LNCAP (cell line): Measurements from ENCODE around the gene PLBD2.

Source experiments
- TF ChIP-seq, protein P1 (sequence below): fragments of 450-650 bp; IDR thresholded peaks from 2 replicates; pipeline ENCODE4 v1.5.1; 2017; ENCODE audit warnings: mild to moderate bottlenecking

Gene PLBD2

DNA sequence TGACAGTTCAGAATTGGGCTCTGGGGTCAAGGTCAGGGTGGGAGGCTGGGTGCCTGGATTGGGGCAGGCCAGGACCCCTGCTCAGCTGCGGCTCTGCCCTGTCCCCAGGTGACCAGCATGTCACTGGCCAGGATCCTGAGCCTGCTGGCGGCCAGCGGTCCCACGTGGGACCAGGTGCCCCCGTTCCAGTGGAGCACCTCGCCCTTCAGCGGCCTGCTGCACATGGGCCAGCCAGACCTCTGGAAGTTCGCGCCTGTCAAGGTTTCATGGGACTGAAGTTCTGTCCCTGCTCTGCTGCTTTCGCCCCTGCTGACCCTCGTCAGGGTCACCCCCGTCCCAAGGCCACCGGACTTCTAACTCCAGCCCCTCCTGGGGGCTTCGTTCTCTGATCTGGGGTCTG is 30.0 kb downstream of the PLBD2 start:
- TF ChIP-seq, protein P1, sequence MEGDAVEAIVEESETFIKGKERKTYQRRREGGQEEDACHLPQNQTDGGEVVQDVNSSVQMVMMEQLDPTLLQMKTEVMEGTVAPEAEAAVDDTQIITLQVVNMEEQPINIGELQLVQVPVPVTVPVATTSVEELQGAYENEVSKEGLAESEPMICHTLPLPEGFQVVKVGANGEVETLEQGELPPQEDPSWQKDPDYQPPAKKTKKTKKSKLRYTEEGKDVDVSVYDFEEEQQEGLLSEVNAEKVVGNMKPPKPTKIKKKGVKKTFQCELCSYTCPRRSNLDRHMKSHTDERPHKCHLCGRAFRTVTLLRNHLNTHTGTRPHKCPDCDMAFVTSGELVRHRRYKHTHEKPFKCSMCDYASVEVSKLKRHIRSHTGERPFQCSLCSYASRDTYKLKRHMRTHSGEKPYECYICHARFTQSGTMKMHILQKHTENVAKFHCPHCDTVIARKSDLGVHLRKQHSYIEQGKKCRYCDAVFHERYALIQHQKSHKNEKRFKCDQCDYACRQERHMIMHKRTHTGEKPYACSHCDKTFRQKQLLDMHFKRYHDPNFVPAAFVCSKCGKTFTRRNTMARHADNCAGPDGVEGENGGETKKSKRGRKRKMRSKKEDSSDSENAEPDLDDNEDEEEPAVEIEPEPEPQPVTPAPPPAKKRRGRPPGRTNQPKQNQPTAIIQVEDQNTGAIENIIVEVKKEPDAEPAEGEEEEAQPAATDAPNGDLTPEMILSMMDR = no peak

DNA sequence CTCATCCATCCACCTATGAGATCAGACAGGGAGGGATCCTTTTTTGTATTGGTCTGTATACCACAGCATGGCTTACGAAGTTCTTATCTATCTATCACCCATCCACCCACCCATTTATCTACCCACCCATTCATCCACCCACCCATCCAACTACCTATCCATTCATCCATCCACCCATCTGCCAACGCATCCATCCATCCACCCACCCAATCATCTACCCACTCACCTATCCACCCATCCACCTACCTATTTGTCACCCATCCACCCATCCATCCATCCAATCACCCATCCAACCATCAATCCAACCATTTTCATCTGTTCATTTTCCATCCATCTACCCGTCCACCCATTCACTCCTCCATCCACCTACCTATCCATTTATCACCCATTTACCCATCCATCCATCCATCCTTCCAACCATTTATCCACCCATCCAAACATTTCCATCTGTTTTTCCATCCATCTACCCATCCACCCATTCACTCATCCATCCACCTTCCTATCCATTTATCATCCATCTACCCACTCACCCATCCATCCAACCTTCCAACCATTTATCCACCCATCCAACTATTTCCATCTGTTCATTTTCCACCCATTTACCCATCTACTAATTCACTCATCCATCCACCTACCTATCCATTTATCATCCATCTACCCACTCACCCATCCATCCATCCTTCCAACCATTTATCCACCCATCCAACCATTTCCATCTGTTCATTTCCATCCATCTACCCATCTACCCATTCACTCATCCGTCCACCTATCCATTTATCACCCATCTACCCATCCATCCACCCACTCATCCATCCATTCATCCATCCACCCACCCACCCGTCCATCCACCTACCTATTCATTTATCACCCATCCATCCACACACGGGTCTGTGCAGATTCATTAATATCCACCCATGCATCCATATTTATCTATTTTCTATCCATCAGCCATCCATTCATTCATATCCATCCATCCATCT is 32.0 kb downstream of the PLBD2 start:
- TF ChIP-seq, protein P1 = no peak

DNA sequence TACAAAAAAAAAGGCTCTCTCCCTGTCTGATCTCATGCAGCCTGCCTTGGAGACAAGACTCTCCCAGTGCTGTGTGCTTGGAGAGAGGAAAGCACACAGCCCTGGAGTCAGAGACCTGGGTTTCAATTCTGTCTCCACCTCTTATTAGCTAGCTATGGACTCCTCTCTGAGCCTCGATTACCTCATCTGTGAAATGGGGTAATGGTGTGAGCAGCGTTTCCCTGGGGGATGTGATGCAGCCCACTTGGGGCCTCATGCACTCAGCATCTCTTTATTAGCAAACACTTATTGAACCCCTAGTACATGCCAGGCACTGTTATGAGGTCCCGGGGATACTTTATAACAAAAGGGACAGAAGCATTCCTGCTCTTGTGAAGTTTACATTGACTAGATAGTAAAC is 32.8 kb downstream of the PLBD2 start:
- TF ChIP-seq, protein P1 = no peak

DNA sequence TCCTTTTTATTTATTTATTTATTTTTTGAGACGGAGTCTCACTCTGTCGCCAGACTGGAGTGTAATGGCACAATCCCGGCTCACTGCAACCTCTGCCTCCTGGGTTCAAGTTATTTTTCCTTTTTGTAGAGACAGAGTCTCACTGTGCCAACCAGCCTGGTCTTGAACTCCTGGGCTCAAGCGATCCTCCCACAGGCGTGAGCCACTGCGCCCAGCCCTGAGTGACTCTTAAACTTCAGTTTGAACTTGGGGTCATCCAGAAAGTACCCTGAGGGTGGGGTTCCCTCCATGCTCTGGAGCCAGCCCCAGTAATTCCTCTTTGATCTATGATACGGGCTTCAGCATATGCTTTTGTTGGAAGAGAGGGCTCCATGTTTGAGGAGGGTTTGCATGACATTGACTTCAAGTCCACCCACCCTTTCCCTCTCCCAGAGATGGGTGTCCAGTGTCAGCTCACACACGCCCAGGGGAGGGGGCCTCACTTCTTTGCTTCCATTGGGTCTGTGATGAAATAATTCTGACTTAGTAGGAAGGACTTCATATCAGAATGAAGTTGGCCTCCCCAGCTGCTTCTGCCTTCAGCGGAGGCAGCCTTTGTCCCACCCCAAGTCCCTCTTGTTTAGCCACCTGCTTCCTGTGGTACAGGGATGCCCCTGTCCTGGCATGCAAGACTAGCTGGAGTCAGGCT is 33.4 kb downstream of the PLBD2 start:
- TF ChIP-seq, protein P1 = no peak

DNA sequence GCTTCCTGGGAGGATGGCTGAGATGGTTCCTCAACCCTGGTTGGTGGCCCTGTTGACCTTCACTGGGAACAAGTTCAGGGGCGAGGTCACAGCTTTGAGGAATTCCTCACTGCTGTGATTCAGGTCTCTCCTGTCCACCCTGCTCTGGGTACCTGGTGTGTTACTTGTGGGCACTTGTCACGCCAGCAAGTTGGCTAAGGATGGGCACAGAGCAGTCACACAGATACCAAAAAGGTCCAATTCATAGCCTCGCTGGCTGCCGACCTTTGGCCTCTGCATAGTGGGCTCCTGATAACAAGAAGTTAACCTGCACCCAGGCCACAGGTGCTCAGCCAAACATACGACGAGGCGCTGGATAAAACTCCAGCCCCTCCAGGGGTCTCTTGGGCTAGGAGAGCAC is 34.1 kb downstream of the PLBD2 start:
- TF ChIP-seq, protein P1 = no peak

DNA sequence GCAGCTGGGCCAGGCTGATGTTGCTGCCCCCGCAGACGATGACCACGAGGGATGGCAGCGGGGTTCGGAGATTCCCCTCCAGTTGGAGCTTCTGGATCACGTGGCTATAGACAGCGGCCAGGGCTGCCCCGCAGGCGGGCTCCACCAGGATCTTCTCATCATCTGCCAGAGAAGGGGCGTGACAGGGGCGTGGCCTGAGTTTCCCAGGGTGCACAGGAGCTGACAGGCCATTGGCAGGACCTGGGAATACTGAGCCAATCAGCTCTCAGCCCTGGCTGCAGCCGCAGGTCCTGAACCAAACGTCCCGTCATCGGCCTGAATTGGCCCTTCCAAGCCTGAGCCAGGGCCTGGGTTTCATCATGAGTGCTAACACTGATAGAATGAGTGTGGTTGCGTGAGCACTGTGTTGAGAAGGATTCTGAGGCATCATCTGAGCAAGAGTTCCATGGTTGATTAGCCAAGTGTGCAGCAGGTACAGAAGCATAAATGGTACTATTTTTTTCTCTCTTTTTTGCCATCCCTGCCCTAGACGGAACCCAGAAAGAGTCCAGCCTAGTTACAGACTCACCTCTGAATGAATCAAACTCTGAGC is 34.7 kb downstream of the PLBD2 start:
- TF ChIP-seq, protein P1 = no peak

DNA sequence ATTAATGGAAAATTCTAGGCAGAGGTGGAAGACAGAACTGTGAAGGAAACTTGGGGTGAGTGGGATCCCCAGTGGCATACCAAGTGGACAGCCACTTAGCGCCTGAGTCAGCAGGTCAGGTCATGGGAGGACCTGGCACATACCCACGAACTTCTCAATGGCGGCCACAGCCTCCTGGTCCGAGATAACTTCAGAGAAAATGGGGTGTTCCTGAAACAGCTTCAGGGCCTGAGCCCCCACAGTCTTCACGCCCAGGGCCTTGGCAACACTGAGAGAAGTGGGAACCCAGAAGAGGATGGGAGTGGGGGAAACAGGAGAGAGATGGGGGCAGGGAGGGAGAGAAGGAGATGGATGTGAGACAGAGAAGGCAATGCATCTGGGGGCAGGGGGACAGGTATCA is 35.4 kb downstream of the PLBD2 start:
- TF ChIP-seq, protein P1 = no peak
